GM19025 (cell line): ENCODE data around the gene UBA52.
"Not testable (repeated sequence)": the region's sequence is repeated elsewhere in the genome, so short reads cannot be mapped to it uniquely, and the experiment has no call there.

ENCODE experiments used
- ATAC-seq: cut with Tn5 transposase; IDR thresholded peaks from one replicate; pipeline ENCODE4 v1.9.1; 2021; ENCODE audit warnings: mild to moderate bottlenecking, low read depth, moderate library complexity; ENCODE audit not compliant: unreplicated experiment

UBA52 gene

DNA sequence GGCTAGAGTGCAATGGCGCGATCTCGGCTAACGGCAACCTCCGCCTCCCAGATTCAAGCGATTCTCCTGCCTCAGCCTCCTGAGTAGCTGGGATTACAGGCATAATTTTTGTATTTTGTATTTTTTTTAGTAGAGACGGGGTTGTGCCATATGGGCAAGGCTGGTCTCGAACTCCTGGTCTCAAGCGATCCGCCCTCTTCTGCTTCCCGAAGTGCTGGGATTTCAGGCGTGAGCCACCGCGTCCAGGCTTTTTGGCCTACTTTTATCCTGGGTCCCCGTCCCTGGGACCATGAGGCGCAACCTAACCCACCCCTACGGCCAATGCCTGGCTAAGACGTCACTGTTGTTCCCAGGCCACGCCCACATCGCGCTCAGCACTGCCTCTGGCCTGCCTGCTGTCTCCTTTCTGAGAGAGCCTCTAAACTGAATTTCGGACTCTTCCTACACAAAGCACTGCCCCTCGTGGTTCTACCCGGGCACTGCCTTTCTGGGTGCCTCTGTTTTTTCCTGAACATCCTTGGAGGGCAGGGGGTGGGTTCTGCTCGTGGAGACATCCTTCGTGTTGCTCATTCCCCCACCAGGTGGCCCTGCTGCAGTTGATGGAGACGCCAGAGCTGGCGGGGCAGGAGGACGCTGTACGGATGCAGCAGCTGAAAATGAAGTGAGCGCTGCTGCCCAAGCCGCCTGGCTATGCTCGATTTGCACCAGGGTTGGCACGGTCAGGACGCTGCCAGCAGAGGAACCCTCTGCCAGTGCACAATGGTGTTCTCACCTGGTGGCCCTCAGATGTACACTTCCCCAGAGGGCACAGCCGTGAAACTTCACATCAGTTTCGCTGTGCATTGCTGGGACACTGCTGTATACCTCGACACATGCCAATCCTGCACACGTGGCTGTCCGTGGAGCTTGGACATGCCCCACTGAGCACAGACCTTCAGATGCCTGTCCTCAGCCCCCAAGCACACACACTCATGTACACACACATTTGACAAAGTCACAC, 18.9 kb downstream of the UBA52 start:
- no peak for ATAC-seq

DNA sequence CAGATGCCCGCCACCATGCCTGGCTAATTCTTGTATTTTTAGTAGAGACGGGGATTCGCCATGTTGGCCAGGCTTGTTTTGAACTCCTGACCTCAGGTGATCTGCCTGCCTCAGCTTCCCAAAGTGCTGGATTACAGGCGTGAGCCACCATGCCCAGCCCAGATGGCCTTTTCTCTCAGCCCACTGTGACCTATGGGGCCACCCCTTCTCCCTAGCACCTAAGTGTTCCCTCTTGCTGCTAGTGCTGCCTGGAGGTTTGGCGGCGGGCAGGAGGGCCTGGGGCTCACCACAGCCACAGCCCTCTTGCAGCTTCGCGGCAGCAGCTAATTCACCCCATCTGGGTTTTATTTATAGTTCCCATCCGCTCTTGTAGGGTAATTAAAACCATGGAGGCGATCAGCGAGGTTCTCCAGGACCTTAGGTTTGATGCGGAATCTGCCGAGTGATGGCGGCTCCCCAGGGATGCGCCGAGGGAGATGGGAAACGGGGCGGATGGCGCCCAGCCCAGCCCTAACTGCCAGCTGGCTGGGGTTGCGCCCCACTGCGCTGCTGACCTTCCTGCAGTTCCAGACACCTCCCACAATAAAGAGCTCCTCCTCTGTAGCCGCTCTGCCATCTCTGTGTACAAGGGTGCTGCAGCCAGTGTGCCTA, 20.2 kb downstream of the UBA52 start:
- no peak for ATAC-seq

GRCh38 chr19:18592732-18593131, 21.1 kb downstream of the UBA52 start:
- not testable (repeated sequence) for ATAC-seq

GRCh38 chr19:18593367-18594095, 21.9 kb downstream of the UBA52 start:
- no peak for ATAC-seq

DNA sequence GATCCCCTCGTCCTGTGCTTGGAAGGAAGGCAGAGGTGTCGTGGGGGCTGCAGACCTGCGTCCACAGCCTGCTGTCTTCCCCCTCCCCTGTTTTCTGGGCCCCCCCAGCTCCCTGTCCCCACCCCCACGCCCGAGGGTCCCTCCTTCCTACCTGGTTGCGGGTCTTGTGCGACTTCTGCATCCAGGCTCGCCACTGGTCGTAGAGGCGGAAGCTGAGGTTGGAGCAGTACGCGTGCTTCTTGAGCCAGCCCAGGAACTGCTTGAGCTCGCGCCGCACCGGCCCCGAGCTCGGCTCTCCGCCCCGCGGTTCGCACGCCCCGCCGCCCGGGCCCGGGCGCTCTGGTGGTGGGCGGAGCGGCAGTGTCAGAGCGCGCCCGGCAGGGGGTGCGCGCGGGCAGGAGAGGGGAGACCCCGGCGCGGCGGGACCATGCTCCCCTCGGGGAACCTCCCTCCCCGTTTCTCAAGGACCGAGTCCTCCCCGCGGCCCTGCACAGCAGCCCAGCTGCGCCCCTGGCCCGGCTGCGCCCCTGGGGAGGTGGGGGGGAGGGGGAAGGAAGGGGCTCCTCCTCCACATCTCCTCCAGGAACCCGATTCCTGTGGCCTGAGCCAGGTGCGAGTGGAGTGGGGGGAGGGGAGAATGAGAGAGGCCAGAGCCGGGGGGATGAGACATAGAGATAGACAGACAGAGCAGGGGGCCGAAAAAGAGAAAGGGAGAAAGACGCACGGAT, 22.6 kb downstream of the UBA52 start:
- no peak for ATAC-seq

DNA sequence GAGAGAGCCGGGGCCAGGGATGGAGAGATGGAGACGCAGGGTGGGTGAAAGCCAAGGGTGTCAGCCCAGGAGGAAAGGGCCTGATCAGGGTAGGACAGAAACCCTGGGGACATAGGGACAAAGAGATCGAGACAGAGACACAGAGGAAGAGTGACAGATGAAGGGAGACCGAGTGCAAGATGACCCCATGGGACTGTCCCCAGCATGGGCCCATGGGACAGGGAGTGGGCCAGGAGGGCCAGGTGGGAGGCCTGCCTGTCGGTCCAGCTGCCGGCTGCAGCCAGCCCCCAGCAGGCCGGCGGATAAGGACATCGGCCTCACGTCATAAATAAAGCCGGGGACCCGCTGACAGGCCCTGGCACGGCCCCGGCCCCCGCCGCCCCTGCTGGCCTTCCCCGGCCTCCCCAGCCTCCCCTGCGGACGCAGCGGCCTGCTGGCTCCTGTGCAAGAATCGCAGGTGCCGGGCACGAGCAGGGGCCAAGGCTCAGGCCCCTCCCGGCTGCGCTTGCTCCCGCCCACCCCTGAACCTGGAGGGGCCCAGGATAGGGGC, 23.2 kb downstream of the UBA52 start:
- ATAC-seq, result no peak

GRCh38 chr19:18595475-18595874, 23.8 kb downstream of the UBA52 start:
- no peak for ATAC-seq

DNA sequence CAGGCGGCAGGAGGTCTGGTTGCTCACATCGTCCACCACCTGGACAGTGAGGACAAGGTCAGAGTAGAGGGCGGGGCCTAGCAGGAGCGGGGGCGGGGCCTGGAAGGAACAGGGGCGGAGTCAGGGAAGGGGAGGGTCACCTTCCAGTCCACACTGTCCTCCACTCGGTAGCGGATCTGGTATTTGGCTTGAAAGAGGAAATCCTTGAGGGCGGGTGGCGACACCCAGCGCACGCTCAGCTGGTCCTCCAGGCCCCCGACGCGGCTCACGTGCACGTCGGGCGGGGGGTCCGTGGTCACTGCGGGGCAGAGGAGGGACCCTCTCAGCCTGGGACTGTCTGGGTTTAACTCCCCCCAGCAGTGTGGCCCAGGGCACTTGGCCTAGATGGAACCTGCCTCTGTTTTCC, 25.1 kb downstream of the UBA52 start:
- ATAC-seq, result no peak

- no peak for ATAC-seq
Measured at GRCh38 chr19:18597809-18598660, 26.4 kb downstream of the UBA52 start.

GRCh38 chr19:18599485-18599884, 27.8 kb downstream of the UBA52 start:
- ATAC-seq, result no peak

DNA sequence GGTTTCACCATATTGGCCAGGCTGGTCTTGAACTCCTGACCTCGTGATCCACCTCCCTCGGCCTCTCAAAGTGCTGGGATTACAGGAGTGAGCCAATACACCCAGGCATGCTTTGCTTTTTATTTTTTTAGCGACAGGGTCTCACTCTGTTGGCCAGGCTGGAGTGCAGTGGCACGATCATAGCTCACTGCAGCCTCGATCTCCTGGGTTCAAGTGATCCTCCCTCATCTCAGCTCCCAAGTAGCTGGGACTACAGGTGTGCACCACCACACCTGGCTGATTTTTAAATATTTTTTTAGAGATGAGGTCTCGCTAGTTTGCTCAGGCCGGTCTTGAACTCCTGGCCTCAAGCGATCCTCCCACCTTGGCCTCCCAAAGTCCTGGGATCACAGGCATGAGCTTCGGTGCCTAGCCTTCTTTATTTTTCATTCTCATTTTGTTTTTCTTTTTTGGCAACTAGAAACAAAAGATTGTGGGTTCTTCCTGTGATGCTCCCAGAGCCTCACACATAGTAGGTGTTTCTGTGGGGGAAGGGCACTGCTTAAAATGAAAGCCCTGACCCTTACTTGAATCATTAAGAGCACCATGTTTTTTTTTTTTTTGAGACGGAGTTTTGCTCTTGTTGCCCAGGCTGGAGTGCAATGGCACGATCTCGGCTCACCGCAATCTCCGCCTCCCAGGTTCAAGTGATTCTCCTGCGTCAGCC, 29.2 kb downstream of the UBA52 start:
- ATAC-seq, result not testable (repeated sequence)

- ATAC-seq, result no peak
Measured at GRCh38 chr19:18601875-18602274, 30.2 kb downstream of the UBA52 start.

DNA sequence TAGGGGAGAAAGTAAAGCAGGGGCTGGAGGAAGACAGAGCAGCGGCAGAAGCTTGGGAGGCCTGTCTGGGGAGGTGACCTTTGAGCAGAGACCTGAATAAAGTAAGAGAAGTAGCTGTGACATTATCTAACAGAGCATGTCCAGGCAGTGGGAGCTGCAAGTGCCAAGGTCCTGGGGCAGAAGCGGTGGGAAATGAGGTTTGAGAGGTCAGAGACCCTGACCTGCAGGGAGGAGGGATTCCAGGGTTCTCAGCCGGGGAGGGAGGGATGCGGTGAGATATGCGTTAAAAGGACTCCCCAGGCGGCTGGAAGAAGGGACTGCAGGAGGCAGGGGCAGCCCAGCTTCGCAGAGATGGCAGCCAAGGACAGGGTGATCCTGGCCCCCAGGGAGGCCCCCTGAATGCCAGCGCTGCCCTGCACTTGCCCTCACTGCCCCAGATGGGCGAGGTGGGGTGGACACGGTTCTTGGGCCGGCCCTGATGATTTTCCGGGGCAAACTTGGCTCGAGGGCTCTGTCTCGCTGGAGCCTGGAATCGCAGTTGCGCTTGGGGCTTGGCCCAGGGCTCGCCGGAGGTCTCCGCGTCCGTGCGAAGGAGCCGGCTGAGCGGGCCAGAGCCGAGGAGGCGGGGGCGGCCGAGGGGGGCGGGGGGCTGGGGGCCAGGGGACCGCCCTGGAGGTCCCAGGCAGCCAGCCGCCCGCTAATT, 31.7 kb downstream of the UBA52 start:
- ATAC-seq, result no peak

GRCh38 chr19:18603958-18604819, 32.5 kb downstream of the UBA52 start:
- no peak for ATAC-seq

- no peak for ATAC-seq
Measured at GRCh38 chr19:18604820-18605159, 33.1 kb downstream of the UBA52 start.

GRCh38 chr19:18605196-18605545, 33.5 kb downstream of the UBA52 start:
- ATAC-seq, result no peak

GRCh38 chr19:18605546-18606280, 34.1 kb downstream of the UBA52 start:
- no peak for ATAC-seq
